ENCODE data around the gene CDK19.

Gene CDK19

DNA sequence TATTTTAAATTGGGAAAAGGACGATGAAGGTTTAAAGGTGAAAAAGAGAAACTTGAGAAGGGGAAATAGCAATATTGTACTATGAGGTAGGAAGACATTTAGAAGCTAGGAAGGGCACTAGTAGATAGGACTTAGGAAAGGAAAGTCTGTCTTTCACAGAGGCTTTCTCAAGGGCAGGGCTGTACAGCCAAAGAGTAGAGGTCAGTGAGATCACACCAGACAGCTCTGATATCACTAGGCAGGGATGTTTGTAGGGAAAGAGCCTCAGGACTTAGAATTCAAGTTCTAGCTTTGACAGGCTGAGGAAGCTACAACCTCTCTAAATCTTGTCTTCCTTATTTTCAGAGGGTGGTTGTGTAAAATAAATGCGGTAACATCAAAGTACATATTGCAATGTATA, 178.5 kb downstream of the CDK19 start:
- Histone ChIP-seq H3K4me1 (ENCODE audit: control insufficient read depth, insufficient read depth, low read length, poor library complexity, severe bottlenecking) (no peaks in the 10 kb centered on the region), H3K27ac (ENCODE audit: insufficient read depth, low read length, poor library complexity, severe bottlenecking) (no peak overlapping the region), H3K27me3 (replicated peaks; ENCODE audit: control insufficient read depth, insufficient read depth, low read length, poor library complexity, severe bottlenecking) (no peaks in the 10 kb centered on the region)

DNA sequence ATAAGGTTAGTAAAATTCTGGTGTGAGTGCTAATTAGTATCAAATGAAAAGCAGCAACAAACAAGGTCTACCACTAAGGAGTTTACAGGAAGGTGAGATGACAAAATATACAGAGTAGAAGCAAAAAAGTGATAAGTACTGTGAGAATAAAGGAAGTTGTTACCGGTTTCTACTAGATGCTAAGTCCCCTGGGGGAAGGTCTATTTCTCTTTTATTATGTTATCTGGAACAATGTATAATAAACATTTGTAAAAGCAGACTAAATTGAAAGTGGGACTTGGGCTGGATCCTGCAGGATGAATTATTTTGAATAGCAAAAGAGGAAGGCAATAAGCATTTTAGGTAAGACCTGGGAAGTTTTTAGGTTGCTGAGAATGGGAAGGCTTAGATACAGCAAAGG, 180.2 kb downstream of the CDK19 start:
- H3K36me3 ChIP-seq (ENCODE audit: control insufficient read depth, insufficient read depth, low read length) = no peaks in the 10 kb centered on the region
- no peaks in the 10 kb centered on the region for H3K9me3 ChIP-seq (ENCODE audit: control insufficient read depth, low read length)
- no peak overlapping the region for H3K27ac ChIP-seq (ENCODE audit: insufficient read depth, low read length, poor library complexity, severe bottlenecking)
- no peaks in the 10 kb centered on the region for H3K4me1 ChIP-seq (ENCODE audit: control insufficient read depth, insufficient read depth, low read length, poor library complexity, severe bottlenecking)
- H3K4me3 ChIP-seq (ENCODE audit: insufficient read depth, low read depth, low read length, poor library complexity, severe bottlenecking) = no peak overlapping the region
- DNase-seq = no peak
- H3K27me3 ChIP-seq (replicated peaks; ENCODE audit: control insufficient read depth, insufficient read depth, low read length, poor library complexity, severe bottlenecking) = no peaks in the 10 kb centered on the region

More for the DNA sequence above, 178.5 kb downstream of the CDK19 start:
- Histone ChIP-seq H3K9me3 (ENCODE audit: control insufficient read depth, low read length) (no peaks in the 10 kb centered on the region), H3K36me3 (ENCODE audit: control insufficient read depth, insufficient read depth, low read length) (no peaks in the 10 kb centered on the region), H3K4me3 (ENCODE audit: insufficient read depth, low read depth, low read length, poor library complexity, severe bottlenecking) (no peak overlapping the region)
- no peak for DNase-seq

DNA sequence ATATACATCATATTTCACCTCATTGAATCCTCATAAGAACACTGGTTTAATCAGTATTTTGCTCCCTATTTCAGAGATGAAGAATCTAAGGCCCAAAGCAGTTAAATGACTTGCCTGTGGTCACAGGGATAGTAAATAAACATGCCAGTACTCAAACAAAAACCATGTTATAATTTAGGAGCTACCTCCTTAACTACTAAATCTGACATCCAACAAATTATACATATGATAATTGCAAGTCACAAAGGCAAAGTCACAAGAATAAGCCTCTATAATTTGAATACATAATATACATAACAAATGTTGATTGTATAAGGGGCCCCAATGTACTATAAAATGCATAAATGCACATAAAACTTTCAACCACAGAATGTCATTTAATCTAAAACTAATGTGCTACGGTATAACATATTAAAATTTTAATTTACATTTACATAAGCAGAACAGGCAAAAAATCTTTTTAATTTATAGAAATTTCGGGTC, 181.5 kb downstream of the CDK19 start:
- H3K9me3 ChIP-seq (ENCODE audit: control insufficient read depth, low read length) = no peaks in the 10 kb centered on the region
- H3K4me1 ChIP-seq (ENCODE audit: control insufficient read depth, insufficient read depth, low read length, poor library complexity, severe bottlenecking) = no peaks in the 10 kb centered on the region
- H3K27ac ChIP-seq (ENCODE audit: insufficient read depth, low read length, poor library complexity, severe bottlenecking) = no peak overlapping the region
- H3K27me3 ChIP-seq (replicated peaks; ENCODE audit: control insufficient read depth, insufficient read depth, low read length, poor library complexity, severe bottlenecking) = no peaks in the 10 kb centered on the region
- H3K4me3 ChIP-seq (ENCODE audit: insufficient read depth, low read depth, low read length, poor library complexity, severe bottlenecking) = no peak overlapping the region
- H3K36me3 ChIP-seq (ENCODE audit: control insufficient read depth, insufficient read depth, low read length) = no peaks in the 10 kb centered on the region
- DNase-seq = no peak

DNA sequence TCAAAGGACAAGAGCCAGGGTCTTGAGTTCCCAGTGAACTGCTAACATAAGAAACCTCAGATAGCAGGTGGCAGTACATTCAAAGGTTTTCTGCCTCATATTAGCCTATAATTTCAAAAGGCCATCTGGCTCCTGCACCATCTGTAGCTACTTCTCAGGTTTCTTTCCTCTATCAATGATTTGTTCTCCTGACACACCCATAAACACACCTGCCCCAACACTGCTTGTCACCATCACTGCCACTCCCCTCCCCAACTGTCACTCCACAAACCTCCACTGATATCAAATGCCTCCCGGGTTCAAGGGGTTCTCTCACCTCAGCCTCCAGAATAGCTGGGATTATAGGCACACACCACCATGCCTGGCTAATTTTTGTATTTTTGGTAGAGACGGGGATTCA, 186.1 kb downstream of the CDK19 start:
- Histone ChIP-seq H3K9me3 (ENCODE audit: control insufficient read depth, low read length) (no peaks in the 10 kb centered on the region), H3K36me3 (ENCODE audit: control insufficient read depth, insufficient read depth, low read length) (no peaks in the 10 kb centered on the region), H3K4me1 (ENCODE audit: control insufficient read depth, insufficient read depth, low read length, poor library complexity, severe bottlenecking) (no peaks in the 10 kb centered on the region), H3K27ac (ENCODE audit: insufficient read depth, low read length, poor library complexity, severe bottlenecking) (no peak overlapping the region), H3K27me3 (replicated peaks; ENCODE audit: control insufficient read depth, insufficient read depth, low read length, poor library complexity, severe bottlenecking) (no peaks in the 10 kb centered on the region), H3K4me3 (ENCODE audit: insufficient read depth, low read depth, low read length, poor library complexity, severe bottlenecking) (no peak overlapping the region)
- no peak for DNase-seq

DNA sequence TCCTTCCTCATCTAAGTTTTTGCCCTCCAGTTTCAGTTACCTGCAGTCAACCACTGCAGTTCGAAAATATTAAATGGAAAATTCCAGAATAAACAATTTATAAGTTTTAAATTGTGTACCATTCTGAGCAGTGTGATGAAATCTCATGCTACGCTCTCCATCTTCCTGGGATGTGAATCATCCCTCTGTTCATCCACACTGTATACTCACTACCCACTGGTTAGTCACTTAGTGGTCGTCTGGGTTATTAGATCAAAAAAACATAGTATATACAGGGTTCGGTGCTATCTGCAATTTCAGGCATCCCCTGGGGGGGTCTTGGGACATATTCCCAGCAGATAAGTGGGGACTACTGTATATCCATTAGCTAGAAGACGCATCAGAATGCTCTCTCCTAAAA, 186.9 kb downstream of the CDK19 start:
- Histone ChIP-seq H3K4me1 (ENCODE audit: control insufficient read depth, insufficient read depth, low read length, poor library complexity, severe bottlenecking) (no peaks in the 10 kb centered on the region), H3K4me3 (ENCODE audit: insufficient read depth, low read depth, low read length, poor library complexity, severe bottlenecking) (no peak overlapping the region), H3K9me3 (ENCODE audit: control insufficient read depth, low read length) (no peaks in the 10 kb centered on the region), H3K27ac (ENCODE audit: insufficient read depth, low read length, poor library complexity, severe bottlenecking) (no peak overlapping the region), H3K36me3 (ENCODE audit: control insufficient read depth, insufficient read depth, low read length) (no peaks in the 10 kb centered on the region), H3K27me3 (replicated peaks; ENCODE audit: control insufficient read depth, insufficient read depth, low read length, poor library complexity, severe bottlenecking) (no peaks in the 10 kb centered on the region)
- DNase-seq = no peak

DNA sequence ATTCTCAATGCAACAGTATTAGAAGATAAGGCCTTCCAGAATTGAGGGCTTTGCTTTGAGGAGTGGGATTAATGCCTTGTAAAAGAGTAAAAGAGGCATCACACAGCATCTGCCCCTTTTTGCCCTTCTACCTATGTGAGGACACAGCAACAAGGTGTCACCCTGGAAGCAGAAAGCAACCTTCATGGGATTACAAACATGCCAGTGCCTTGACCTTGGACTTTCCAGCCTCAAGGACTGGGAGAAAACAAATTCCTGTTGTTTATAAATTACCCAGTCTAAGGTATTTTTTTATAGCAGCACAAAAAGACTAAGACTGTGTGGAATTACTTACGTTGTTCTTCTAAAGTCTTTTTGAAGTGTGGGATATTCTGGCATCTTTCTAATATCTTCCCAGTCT, 188.8 kb downstream of the CDK19 start:
- H3K36me3 ChIP-seq (ENCODE audit: control insufficient read depth, insufficient read depth, low read length) = no peaks in the 10 kb centered on the region

DNA sequence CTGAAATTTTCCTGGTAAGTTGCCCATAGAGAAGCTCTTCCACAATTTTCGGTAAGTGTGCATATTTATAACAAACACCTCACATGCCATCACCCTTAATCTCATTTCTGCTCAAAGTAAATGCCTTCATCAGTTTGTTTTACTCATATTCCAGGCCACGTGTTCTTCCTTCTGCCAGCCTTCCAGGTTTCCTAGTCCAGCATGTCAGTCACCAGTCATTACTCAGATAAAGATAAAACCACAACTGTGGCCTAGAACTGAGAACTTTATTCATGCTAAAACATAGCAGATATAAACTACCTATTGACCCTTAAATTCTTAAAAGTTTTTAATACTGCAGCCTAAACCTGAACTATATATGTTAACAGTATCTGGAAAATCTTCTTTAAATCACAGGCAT, 189.4 kb downstream of the CDK19 start:
- H3K36me3 ChIP-seq (ENCODE audit: control insufficient read depth, insufficient read depth, low read length) = no peaks in the 10 kb centered on the region
- no peak overlapping the region for H3K27ac ChIP-seq (ENCODE audit: insufficient read depth, low read length, poor library complexity, severe bottlenecking)
- H3K9me3 ChIP-seq (ENCODE audit: control insufficient read depth, low read length) = no peaks in the 10 kb centered on the region
- no peak for DNase-seq
- H3K4me3 ChIP-seq (ENCODE audit: insufficient read depth, low read depth, low read length, poor library complexity, severe bottlenecking) = no peak overlapping the region
- no peaks in the 10 kb centered on the region for H3K4me1 ChIP-seq (ENCODE audit: control insufficient read depth, insufficient read depth, low read length, poor library complexity, severe bottlenecking)
- H3K27me3 ChIP-seq (replicated peaks; ENCODE audit: control insufficient read depth, insufficient read depth, low read length, poor library complexity, severe bottlenecking) = no peaks in the 10 kb centered on the region

More for the DNA sequence above, 188.8 kb downstream of the CDK19 start:
- Histone ChIP-seq H3K27me3 (replicated peaks; ENCODE audit: control insufficient read depth, insufficient read depth, low read length, poor library complexity, severe bottlenecking) (no peaks in the 10 kb centered on the region), H3K27ac (ENCODE audit: insufficient read depth, low read length, poor library complexity, severe bottlenecking) (no peak overlapping the region), H3K4me3 (ENCODE audit: insufficient read depth, low read depth, low read length, poor library complexity, severe bottlenecking) (no peak overlapping the region), H3K9me3 (ENCODE audit: control insufficient read depth, low read length) (no peaks in the 10 kb centered on the region), H3K4me1 (ENCODE audit: control insufficient read depth, insufficient read depth, low read length, poor library complexity, severe bottlenecking) (no peaks in the 10 kb centered on the region)
- DNase-seq = no peak

DNA sequence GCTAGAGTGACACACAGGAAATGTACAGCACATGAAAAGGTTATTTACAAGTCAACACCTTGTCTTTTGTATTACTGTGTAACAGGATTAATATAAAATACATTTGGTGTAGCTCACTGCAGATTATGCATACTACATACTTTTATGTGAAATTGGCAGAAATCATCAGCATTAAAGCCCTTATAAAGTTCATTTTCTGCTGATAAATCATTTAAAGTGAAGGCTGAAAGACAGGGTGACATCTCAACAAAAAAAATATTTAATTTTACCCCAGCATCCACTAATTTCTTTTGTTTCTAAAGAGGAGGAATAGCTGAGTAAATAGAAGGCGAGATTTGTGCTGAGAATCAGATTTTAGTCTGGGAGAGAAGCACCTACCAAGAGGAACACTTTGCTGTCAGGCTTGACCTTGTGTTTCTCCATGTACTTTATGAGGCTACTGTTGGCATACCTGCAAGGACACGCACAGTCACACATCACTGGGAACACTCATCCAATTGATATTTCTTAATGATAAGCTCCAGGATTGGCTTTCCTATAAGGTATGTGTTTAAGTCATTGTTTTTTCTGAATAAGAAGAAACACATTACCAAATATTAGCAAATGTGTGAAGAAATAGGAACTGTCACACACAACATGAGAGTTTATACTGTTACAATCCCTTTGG, 192.2 kb downstream of the CDK19 start:
- no peak overlapping the region for H3K27ac ChIP-seq (ENCODE audit: insufficient read depth, low read length, poor library complexity, severe bottlenecking)
- H3K4me1 ChIP-seq (ENCODE audit: control insufficient read depth, insufficient read depth, low read length, poor library complexity, severe bottlenecking) = no peaks in the 10 kb centered on the region
- H3K9me3 ChIP-seq (ENCODE audit: control insufficient read depth, low read length) = no peaks in the 10 kb centered on the region
- no peak for DNase-seq
- no peaks in the 10 kb centered on the region for H3K27me3 ChIP-seq (replicated peaks; ENCODE audit: control insufficient read depth, insufficient read depth, low read length, poor library complexity, severe bottlenecking)
- H3K4me3 ChIP-seq (ENCODE audit: insufficient read depth, low read depth, low read length, poor library complexity, severe bottlenecking) = no peak overlapping the region
- no peaks in the 10 kb centered on the region for H3K36me3 ChIP-seq (ENCODE audit: control insufficient read depth, insufficient read depth, low read length)

DNA sequence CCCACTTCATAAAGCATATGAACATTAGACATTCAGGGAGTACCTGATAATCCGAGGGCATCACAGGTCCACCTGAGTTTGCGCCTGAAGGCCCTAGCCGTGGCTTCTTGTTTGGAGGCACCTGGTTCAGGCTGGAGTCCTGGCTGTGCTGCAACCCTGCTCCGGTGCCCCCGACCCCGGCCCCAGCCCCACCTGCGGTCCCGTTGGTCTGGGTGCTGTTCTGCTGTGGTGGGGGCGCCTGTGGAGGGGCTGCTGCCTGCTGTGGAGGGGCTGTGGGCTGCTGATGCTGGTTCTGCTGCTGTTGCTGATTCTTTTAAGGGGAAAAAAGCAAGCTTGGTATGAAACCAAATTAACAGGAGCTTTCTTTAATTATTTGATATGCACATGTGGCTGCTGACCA, 194.2 kb downstream of the CDK19 start:
- no peak for DNase-seq
- Histone ChIP-seq H3K4me3 (ENCODE audit: insufficient read depth, low read depth, low read length, poor library complexity, severe bottlenecking) (no peak overlapping the region), H3K9me3 (ENCODE audit: control insufficient read depth, low read length) (no peaks in the 10 kb centered on the region), H3K27ac (ENCODE audit: insufficient read depth, low read length, poor library complexity, severe bottlenecking) (no peak overlapping the region), H3K36me3 (ENCODE audit: control insufficient read depth, insufficient read depth, low read length) (no peaks in the 10 kb centered on the region), H3K4me1 (ENCODE audit: control insufficient read depth, insufficient read depth, low read length, poor library complexity, severe bottlenecking) (no peaks in the 10 kb centered on the region), H3K27me3 (replicated peaks; ENCODE audit: control insufficient read depth, insufficient read depth, low read length, poor library complexity, severe bottlenecking) (no peaks in the 10 kb centered on the region)

DNA sequence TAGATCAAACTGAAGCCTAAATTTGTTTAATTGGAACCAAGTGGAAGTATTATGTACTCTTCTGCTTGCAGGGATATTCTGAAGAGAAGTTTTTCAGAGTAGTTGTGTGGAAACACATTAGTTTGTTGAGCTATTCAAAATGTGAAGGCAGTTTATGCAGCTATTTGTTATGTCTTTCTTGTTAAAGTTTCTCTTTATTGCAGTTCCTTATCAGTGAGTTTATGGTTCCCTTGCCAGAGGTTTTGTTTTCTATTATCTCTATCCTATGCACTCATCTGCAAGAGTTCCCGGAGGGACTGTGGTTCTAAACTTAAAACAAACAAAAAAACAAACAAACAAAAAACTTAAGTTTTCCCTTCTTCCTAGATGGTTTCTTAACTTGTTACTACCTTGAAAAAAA, 195.2 kb downstream of the CDK19 start:
- H3K9me3 ChIP-seq (ENCODE audit: control insufficient read depth, low read length) = no peaks in the 10 kb centered on the region
- no peak overlapping the region for H3K27ac ChIP-seq (ENCODE audit: insufficient read depth, low read length, poor library complexity, severe bottlenecking)
- no peak overlapping the region for H3K4me3 ChIP-seq (ENCODE audit: insufficient read depth, low read depth, low read length, poor library complexity, severe bottlenecking)
- no peaks in the 10 kb centered on the region for H3K36me3 ChIP-seq (ENCODE audit: control insufficient read depth, insufficient read depth, low read length)
- no peaks in the 10 kb centered on the region for H3K4me1 ChIP-seq (ENCODE audit: control insufficient read depth, insufficient read depth, low read length, poor library complexity, severe bottlenecking)
- no peaks in the 10 kb centered on the region for H3K27me3 ChIP-seq (replicated peaks; ENCODE audit: control insufficient read depth, insufficient read depth, low read length, poor library complexity, severe bottlenecking)
- DNase-seq = no peak
